Measurements from ENCODE around the gene AIFM3.

Gene AIFM3

GRCh38 chr22:20944042-20944441, 23.0 kb upstream of the AIFM3 start:
- TF ChIP-seq CTCF (conservative IDR thresholded peaks at IDR 0.05; ENCODE audit: low read depth, low read length), result no peak
- H3K4me3 ChIP-seq (ENCODE audit: low read depth, low read length), result no peak overlapping the region
- DNase-seq (ENCODE audit: low read depth), result no peak

- DNase-seq (ENCODE audit: low read depth), result no peak
- no peak overlapping the region for H3K4me3 ChIP-seq (ENCODE audit: low read depth, low read length)
- no peak for TF ChIP-seq CTCF (conservative IDR thresholded peaks at IDR 0.05; ENCODE audit: low read depth, low read length)
These were observed 21.5 kb upstream of the AIFM3 start for GRCh38 chr22:20945578-20945934.

- no peak for TF ChIP-seq CTCF (conservative IDR thresholded peaks at IDR 0.05; ENCODE audit: low read depth, low read length)
- peak; percentile 23 for DNase-seq (ENCODE audit: low read depth)
- no peak overlapping the region for H3K4me3 ChIP-seq (ENCODE audit: low read depth, low read length)
These were observed 20.7 kb upstream of the AIFM3 start for GRCh38 chr22:20946080-20946986.

- H3K4me3 ChIP-seq (ENCODE audit: low read depth, low read length), result no peak overlapping the region
- DNase-seq (ENCODE audit: low read depth), result no peak
- TF ChIP-seq CTCF (conservative IDR thresholded peaks at IDR 0.05; ENCODE audit: low read depth, low read length), result no peak
These were observed 20.1 kb upstream of the AIFM3 start for GRCh38 chr22:20946991-20947390.

GRCh38 chr22:20948450-20948849, 18.6 kb upstream of the AIFM3 start:
- no peak overlapping the region for H3K4me3 ChIP-seq (ENCODE audit: low read depth, low read length)
- DNase-seq (ENCODE audit: low read depth), result no peak
- TF ChIP-seq CTCF (conservative IDR thresholded peaks at IDR 0.05; ENCODE audit: low read depth, low read length), result no peak

GRCh38 chr22:20948989-20949388, 18.1 kb upstream of the AIFM3 start:
- H3K4me3 ChIP-seq (ENCODE audit: low read depth, low read length), result no peak overlapping the region
- TF ChIP-seq CTCF (conservative IDR thresholded peaks at IDR 0.05; ENCODE audit: low read depth, low read length), result no peak
- DNase-seq (ENCODE audit: low read depth), result no peak

GRCh38 chr22:20949698-20950183, 17.3 kb upstream of the AIFM3 start:
- no peak for DNase-seq (ENCODE audit: low read depth)
- no peak overlapping the region for H3K4me3 ChIP-seq (ENCODE audit: low read depth, low read length)
- TF ChIP-seq CTCF (conservative IDR thresholded peaks at IDR 0.05; ENCODE audit: low read depth, low read length), result no peak

All from choroid plexus epithelial cell (primary cell).